ENCODE data around the gene RCE1.

RCE1 gene

DNA sequence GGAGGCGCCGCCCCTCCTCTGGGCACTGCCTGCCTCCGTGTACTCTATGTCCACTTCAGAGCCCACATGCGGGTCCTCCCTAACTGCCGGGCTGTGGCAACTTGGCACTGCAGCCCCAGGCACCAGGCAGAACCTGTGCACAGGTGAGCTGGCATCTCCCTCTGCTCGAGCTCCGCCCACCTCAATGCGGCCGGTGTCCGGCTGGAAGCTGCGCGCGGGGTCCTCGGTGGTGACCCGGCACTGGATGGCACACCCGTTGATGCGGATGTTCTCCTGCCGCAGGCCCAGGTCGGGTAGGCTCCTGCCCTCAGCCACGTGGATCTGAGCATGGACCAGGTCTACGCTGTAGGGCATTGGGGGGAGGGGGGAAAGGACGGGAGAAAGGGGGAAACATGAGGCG is 22.8 kb downstream of the RCE1 start:
- TF ChIP-seq ZNF274 (IDR thresholded peaks at IDR 0.05; ENCODE audit: low read depth, low read length), result no peak

DNA sequence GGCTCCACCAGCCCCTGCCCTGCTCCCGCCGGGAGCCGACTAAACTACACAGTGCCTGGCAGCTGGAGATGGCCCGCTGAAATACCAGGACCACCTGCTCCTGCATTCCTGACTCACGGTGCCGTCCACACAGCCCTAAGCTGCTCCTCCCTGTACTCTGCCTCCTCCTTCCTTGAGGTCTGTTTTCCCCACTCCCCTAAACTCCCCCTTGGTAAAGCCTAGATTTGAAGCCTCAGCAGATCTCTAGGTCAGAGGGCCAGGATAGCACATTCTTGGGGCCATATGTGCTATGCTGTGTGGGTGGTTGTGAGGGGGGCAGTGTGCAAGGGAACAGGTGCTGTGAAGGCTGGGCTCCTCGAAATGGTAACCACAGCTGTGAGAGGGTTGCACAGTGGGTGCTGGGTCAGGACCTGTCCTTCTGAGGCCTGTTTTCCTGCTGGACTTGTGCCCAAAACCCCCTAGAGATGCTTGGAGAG is 23.3 kb downstream of the RCE1 start:
- TF ChIP-seq ZNF274 (IDR thresholded peaks at IDR 0.05; ENCODE audit: low read depth, low read length), result no peak
- no peak overlapping the region for H3K4me3 ChIP-seq (ENCODE audit: low read length)

More for the DNA sequence above, 22.8 kb downstream of the RCE1 start:
- no peak overlapping the region for H3K4me3 ChIP-seq (ENCODE audit: low read length)

DNA sequence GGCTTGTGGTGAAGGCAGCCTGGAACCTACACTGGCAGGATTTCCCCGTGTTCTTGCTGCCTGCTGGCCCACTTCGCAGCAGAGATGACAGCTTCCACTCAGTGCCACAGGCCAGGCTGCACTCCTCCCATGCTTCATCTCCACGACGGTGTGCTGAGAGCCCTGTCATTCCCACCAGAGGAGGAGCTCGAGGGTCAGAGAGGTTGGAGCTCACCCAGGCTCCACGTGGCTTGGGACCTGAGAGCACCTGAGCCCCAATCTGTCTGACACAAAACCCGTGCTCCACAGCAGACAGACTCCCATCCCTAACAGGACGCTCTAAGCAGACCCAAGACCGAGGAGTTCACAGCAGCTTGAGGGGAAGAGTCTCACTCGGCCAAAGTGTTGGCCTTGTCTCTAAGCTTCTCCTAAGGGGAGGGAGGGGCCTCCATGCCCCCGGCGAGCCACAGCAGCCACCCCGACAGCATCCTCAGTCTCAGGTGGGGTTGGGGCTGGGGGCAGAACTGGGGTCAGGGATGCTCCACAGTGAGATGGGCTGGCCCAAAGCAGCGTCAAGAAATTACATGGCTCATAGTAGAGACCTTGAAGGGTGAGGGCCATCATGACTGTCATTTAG is 24.3 kb downstream of the RCE1 start:
- TF ChIP-seq ZNF274 (IDR thresholded peaks at IDR 0.05; ENCODE audit: low read depth, low read length), result no peak
- H3K4me3 ChIP-seq (ENCODE audit: low read length), result no peak overlapping the region

DNA sequence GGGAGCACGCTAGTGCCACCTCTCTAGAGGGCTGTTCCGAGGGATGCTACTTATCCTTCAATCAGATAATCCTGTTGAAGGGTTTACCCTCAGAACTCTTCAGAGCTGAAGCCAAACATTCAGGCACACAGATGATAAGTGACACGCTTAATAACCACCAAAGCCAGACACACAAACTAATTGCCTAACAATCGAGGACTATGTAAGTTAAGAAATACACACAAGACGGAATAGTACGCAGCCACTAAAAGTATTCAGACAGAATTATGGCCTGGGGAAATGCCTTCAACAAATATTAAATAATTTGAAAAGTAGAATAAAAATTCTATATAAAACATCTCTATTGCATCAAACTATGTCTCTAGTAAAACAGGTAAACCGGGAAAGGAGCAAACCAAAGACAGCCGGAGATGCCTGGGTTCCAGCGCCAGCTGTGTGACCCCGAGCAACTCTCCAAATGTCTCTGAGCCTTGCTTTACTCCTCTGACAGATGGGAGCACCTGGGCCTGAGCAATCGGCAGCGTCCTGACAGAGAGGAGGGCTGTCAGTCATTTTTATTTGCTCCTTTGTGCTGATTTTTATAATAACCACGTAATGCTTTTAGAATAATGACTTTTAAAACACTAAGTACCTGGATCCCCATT is 25.0 kb downstream of the RCE1 start:
- no peak for TF ChIP-seq ZNF274 (IDR thresholded peaks at IDR 0.05; ENCODE audit: low read depth, low read length)
- no peak overlapping the region for H3K4me3 ChIP-seq (ENCODE audit: low read length)

DNA sequence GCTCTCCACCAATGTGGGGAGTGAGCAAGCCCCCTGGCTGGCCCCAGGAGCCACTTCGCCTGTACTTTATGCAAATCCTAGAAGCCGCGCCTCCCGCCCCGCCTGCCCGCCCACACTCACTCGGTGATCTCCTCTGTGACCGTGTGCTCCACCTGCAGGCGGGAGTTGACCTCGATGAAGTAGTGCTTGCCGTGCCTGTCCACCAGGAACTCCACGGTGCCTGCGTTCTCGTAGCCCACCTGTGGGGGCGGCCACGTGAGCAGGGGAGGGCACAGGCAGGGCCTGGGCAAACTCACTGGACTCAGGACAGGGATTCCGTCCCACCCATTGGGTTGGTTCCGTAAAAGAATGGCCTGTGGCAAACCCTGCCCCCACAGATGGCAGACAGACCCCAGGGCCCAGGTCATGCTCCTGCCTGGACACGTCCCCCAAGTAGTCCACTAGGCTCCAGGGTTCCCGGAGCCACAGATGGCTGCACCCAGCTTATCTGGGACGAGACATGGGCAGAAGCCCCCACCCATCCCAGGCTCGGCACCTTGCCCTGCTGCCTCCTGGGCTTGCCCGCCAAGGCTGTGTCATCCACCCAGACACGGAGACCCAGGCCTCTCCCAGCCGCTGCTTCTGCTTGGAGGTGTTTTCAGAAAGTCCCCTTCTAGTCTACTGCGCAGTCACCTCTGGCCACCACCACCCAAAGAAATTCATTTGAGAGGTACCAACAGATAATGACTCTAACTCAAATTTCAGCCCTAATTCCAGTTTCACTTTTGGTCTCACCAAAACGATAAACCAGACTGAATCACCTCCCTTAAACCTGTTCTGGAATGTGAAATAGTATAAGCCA is 25.7 kb downstream of the RCE1 start:
- no peak overlapping the region for H3K4me3 ChIP-seq (ENCODE audit: low read length)
- no peak for TF ChIP-seq ZNF274 (IDR thresholded peaks at IDR 0.05; ENCODE audit: low read depth, low read length)

DNA sequence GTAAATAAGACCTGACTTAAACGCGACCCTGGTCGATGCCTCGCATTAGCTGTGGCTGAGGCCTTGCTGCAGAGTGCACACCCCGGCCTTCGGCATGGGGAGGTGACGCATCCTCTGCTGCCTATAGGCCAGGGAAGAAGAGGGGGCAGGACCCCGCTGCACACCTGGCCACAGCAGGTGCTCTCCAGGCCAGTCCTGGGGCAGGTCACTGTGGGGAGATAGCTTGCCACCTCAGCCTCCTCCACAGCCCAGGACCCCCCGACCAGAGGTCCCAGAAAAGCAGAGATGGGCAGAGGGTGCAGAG is 26.3 kb downstream of the RCE1 start:
- TF ChIP-seq ZNF274 (IDR thresholded peaks at IDR 0.05; ENCODE audit: low read depth, low read length), result no peak
- H3K4me3 ChIP-seq (ENCODE audit: low read length), result no peak overlapping the region

DNA sequence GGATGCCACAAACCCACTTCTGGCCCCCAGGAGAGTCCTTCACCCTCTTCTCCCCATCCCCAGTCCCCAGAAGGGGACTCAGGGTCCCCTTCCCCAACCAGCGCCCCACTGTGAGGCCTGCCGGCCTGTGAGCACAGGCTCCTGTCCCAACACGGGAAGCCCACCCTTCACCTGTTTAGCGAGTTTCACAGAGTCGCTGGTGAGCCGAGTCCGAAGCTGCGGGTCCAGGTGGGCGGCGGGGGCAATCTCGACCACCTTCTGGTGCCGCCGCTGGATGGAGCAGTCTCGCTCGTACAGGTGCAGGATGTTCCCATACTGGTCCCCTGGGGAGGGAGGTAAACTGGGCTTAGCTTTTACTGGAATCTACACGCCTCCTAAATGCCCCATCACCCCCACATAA is 26.9 kb downstream of the RCE1 start:
- H3K4me3 ChIP-seq (ENCODE audit: low read length), result no peak overlapping the region
- TF ChIP-seq ZNF274 (IDR thresholded peaks at IDR 0.05; ENCODE audit: low read depth, low read length), result no peak

DNA sequence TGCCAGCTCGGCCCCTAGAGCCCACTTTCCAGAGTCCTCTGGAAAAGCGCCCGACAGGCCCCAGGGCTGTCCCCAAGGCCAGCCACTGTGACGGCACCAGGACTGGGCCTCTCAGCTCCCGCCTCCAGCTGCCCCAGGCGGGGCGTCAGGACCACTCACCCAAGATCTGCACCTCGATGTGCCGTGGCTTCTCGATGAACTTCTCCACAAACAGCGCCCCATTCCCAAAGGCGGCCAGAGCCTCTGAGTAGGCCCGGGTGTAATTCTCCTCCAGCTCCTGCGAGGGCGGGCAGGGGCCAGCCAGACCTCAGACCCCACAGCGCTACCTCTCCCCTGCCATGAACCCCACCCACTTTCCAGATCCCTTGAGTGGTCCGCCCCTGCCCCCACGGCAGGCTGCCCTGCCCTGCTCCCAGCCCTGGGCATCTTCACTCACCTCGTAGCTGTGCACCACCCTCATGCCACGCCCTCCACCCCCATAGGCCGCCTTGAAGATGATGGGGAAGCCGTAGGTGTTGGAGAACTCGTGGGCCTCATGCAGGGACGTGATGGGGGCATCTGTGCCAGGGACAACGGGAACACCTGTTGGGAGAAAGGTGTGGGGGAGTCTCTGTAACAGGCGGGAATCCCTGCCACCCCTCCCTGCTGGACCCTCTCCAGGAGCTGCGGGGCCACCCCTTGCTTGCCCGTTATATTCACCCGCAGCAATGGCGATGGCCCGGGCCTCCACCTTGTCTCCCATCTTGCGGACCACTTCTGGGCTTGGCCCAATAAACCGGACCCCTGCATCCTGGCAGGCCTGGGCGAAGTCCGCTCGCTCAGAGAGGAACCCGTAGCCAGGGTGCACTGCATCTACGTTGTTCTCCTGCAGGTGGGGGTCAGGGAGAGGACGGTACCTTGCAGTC is 27.6 kb downstream of the RCE1 start:
- no peak overlapping the region for H3K4me3 ChIP-seq (ENCODE audit: low read length)
- TF ChIP-seq ZNF274 (IDR thresholded peaks at IDR 0.05; ENCODE audit: low read depth, low read length), result no peak

DNA sequence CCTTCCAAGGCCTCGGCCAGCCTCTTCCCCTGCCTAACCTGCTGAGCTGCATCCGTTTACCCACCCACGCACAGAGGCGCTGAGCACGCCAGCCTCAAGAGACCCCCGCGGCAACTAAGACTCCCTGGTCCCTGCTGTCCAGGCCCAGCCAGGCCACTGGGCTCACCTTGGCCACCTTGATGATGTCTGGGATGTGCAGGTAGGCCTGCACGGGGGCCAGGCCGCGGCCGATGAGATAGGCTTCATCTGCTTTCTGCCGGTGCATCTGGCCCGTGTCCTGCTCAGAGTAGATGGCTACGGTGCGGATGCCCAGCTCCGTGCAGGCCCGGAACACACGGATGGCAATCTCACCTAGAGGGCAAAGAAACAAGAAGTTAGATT is 28.3 kb downstream of the RCE1 start:
- no peak overlapping the region for H3K4me3 ChIP-seq (ENCODE audit: low read length)
- no peak for TF ChIP-seq ZNF274 (IDR thresholded peaks at IDR 0.05; ENCODE audit: low read depth, low read length)

DNA sequence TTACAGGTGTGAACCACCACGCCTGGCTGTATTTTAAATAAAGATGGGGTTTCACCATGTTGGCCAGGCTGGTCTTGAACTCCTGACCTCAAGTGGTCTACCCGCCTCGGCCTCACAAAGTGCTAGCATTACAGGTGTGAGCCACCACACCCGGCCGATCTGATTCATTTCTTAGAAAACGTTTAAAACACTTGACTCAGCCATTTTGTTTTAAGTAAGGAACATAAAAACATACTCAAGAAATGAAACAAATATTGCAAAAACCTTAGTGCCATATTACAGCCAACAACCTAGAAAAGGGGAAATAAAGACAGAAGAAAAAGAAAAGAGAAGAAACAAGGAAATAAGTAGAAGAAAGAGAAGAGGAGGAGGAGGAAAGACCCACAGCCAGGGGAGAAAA is 31.0 kb downstream of the RCE1 start:
- TF ChIP-seq ZNF274 (IDR thresholded peaks at IDR 0.05; ENCODE audit: low read depth, low read length), result no peak
- no peak overlapping the region for H3K4me3 ChIP-seq (ENCODE audit: low read length)

DNA sequence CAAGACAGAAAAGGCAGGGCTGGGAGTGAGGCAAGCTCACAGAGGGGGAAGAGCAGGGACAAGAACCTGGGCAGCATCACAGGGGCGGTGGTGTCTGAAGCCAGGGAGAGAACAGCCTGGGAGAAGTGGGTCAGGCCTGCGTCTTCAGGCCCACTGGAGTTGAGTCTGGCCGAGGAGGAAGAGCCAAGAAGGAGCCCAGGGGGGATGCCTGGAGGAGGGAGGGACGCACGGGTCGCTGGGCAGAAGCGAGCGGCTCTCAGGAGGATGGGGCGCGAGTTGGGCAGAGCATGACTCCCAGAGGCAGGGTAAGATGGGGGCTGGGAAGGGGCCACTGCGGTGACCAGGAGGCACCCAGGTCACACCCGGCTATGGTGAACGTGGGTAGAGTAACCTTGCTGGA is 32.1 kb downstream of the RCE1 start:
- no peak overlapping the region for H3K4me3 ChIP-seq (ENCODE audit: low read length)
- TF ChIP-seq ZNF274 (IDR thresholded peaks at IDR 0.05; ENCODE audit: low read depth, low read length), result no peak

DNA sequence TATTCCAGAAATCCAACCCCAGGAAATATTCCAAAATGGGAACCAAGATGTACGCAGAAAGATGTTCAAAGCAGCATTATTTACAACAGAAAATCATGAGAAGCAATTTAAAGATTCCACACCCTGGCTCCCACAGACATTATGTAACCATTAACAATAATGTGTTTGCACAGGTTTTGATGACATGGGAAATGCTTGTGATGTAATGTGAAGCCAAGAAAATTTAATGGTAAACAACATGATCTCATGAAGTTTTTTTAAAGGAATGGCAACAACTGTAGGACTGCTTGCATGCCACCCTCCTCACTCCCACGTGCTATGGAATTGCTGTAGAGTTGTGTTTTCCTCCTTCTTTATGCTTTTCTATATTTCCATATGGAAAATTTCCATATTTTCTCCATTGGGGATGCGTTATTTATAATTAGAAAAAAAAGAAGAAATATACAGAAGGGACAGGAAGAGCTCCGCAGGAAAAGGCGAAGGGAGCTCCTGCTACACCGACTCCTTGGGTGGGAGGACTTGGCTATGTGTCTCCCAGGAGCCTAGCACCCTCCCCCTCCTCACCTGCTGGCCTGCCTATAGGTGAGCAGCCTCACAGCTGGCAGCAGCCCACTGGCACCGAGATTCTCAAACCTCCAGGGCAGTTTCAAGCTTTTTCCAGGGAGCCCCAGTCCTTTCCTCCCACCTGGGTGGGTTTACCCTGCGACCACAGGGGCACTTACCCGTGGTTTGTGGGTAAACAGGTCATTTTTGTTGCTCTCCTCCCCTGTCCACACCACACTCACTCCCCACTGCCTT is 34.5 kb downstream of the RCE1 start:
- TF ChIP-seq ZNF274 (IDR thresholded peaks at IDR 0.05; ENCODE audit: low read depth, low read length), result no peak
- H3K4me3 ChIP-seq (ENCODE audit: low read length), result no peak overlapping the region

DNA sequence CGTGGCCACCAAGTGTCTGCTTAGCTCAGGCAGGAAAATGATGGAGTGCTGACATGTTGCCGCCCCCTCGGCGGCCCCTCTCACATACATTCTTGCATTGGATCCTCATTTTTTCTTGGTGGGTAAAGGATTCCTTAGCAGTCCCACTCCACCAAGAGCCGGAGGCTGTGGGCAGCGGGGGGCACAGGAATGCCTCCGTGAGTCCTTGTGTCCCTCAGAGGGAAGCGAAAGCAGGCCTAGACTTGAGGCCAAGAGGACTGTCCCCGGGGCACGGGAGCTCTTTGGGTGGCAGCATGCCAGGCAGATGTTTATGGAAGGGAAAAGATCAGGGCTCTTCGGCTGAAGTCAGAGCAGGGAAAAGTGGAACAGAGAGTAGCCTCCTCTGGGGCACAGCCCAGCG is 35.2 kb downstream of the RCE1 start:
- no peak for TF ChIP-seq ZNF274 (IDR thresholded peaks at IDR 0.05; ENCODE audit: low read depth, low read length)
- H3K4me3 ChIP-seq (ENCODE audit: low read length), result no peak overlapping the region

Data from GM08714 (cell line).